ENCODE results near the gene SETD1A. TPM values are rescaled to one million over a fixed set of nuclear protein-coding genes. Genes with fewer than 3 reads are reported as not detected.

Gene SETD1A
- total and polyA plus RNA-seq, 9 of the 15 experiments (the other 6 are each of a cell fraction or from before 2014, with no cell fraction given), result 0.08 to 36.0 (median 4.2) TPM

DNA sequence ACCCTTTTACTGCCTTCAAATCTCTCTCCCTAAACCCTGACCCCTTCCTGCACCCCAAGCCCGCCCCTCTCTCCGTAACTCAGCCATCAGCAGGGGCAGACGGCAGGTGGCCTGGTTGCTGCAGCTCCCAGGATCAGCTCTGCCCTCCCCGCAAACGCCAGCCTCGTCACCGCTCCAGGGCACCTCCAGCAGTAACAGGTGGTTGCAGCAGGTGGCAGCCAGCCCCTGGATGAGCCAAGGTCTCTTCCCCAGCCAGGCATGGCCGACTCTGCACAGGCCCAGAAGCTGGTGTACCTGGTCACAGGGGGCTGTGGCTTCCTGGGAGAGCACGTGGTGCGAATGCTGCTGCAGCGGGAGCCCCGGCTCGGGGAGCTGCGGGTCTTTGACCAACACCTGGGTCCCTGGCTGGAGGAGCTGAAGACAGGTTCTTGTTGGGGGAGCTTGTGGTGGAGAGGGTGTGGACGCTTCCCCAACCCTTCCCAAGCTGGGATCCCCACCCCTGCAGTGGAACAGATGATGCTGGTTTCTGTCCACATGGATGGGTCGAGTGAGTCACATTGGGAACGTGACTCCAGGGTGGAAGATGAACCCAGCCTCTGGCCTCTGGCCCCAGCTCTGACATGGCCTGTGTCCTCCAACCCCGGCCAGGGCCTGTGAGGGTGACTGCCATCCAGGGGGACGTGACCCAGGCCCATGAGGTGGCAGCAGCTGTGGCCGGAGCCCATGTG lies 28.0 kb downstream of the SETD1A start (continued):
- TF ChIP-seq, protein P1, sequence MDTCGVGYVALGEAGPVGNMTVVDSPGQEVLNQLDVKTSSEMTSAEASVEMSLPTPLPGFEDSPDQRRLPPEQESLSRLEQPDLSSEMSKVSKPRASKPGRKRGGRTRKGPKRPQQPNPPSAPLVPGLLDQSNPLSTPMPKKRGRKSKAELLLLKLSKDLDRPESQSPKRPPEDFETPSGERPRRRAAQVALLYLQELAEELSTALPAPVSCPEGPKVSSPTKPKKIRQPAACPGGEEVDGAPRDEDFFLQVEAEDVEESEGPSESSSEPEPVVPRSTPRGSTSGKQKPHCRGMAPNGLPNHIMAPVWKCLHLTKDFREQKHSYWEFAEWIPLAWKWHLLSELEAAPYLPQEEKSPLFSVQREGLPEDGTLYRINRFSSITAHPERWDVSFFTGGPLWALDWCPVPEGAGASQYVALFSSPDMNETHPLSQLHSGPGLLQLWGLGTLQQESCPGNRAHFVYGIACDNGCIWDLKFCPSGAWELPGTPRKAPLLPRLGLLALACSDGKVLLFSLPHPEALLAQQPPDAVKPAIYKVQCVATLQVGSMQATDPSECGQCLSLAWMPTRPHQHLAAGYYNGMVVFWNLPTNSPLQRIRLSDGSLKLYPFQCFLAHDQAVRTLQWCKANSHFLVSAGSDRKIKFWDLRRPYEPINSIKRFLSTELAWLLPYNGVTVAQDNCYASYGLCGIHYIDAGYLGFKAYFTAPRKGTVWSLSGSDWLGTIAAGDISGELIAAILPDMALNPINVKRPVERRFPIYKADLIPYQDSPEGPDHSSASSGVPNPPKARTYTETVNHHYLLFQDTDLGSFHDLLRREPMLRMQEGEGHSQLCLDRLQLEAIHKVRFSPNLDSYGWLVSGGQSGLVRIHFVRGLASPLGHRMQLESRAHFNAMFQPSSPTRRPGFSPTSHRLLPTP (IDR thresholded peaks at IDR 0.05; ENCODE audit: borderline replicate concordance, extremely low read depth, insufficient read length), result no peak
- TF ChIP-seq BCL6 (CRISPR knock-in tag; IDR thresholded peaks at IDR 0.05) (no peak), MEF2A (IDR thresholded peaks at IDR 0.05; ENCODE audit: control insufficient read depth, low read depth, low read length) (no peak), ZNF239 (CRISPR knock-in tag; IDR thresholded peaks at IDR 0.05) (no peak), NFIC (IDR thresholded peaks at IDR 0.05) (0 out of 2 replicates have a peak, but pooled peaks have one; percentile 2), HSF4 (CRISPR knock-in tag; IDR thresholded peaks at IDR 0.05; ENCODE audit: borderline replicate concordance) (no peak), TAF7 (tag; IDR thresholded peaks at IDR 0.05) (no peak), ZSCAN29 (IDR thresholded peaks at IDR 0.05) (no peak), DDX20 (tag; IDR thresholded peaks at IDR 0.05; ENCODE audit: low read depth) (no peak), GATAD2B (IDR thresholded peaks at IDR 0.05; ENCODE audit: borderline replicate concordance) (no peak), ZNF175 (CRISPR knock-in tag; IDR thresholded peaks at IDR 0.05; ENCODE audit: low read depth) (no peak), ETV6 (IDR thresholded peaks at IDR 0.05; ENCODE audit: borderline replicate concordance in 1 of 2, low read depth in 2 of 2, low read length in 1 of 2) (no peak), ETV6 (CRISPR knock-in tag; IDR thresholded peaks at IDR 0.05; ENCODE audit: borderline replicate concordance) (no peak), ZNF644 (tag; IDR thresholded peaks at IDR 0.05; ENCODE audit: low read depth) (no peak), ZNF436 (CRISPR knock-in tag; IDR thresholded peaks at IDR 0.05) (no peak), NR4A1 (CRISPR knock-in tag; IDR thresholded peaks at IDR 0.05) (no peak), NR4A1 (tag; IDR thresholded peaks at IDR 0.05) (no peak)
- TF ChIP-seq, protein P2, sequence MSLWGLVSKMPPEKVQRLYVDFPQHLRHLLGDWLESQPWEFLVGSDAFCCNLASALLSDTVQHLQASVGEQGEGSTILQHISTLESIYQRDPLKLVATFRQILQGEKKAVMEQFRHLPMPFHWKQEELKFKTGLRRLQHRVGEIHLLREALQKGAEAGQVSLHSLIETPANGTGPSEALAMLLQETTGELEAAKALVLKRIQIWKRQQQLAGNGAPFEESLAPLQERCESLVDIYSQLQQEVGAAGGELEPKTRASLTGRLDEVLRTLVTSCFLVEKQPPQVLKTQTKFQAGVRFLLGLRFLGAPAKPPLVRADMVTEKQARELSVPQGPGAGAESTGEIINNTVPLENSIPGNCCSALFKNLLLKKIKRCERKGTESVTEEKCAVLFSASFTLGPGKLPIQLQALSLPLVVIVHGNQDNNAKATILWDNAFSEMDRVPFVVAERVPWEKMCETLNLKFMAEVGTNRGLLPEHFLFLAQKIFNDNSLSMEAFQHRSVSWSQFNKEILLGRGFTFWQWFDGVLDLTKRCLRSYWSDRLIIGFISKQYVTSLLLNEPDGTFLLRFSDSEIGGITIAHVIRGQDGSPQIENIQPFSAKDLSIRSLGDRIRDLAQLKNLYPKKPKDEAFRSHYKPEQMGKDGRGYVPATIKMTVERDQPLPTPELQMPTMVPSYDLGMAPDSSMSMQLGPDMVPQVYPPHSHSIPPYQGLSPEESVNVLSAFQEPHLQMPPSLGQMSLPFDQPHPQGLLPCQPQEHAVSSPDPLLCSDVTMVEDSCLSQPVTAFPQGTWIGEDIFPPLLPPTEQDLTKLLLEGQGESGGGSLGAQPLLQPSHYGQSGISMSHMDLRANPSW (CRISPR knock-in tag; IDR thresholded peaks at IDR 0.05), result no peak
- TF ChIP-seq, protein P3, sequence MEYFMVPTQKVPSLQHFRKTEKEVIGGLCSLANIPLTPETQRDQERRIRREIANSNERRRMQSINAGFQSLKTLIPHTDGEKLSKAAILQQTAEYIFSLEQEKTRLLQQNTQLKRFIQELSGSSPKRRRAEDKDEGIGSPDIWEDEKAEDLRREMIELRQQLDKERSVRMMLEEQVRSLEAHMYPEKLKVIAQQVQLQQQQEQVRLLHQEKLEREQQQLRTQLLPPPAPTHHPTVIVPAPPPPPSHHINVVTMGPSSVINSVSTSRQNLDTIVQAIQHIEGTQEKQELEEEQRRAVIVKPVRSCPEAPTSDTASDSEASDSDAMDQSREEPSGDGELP (CRISPR knock-in tag; IDR thresholded peaks at IDR 0.05; ENCODE audit: borderline replicate concordance), result peak; percentile 45
- TF ChIP-seq, protein P4, sequence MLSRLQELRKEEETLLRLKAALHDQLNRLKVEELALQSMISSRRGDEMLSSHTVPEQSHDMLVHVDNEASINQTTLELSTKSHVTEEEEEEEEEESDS (CRISPR knock-in tag; IDR thresholded peaks at IDR 0.05), result no peak
- TF ChIP-seq, protein P5, sequence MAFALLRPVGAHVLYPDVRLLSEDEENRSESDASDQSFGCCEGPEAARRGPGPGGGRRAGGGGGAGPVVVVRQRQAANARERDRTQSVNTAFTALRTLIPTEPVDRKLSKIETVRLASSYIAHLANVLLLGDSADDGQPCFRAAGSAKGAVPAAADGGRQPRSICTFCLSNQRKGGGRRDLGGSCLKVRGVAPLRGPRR (CRISPR knock-in tag; IDR thresholded peaks at IDR 0.05), result no peak
